GM18867 (cell line): ENCODE measurements around the gene ZNF185.
A peak's percentile ranks its signal among the peaks of the same experiment; 100 is the strongest.

Experiments
- ATAC-seq: cut with Tn5 transposase; IDR thresholded peaks from one replicate; pipeline ENCODE4 v1.9.1; 2021; ENCODE audit warnings: mild to moderate bottlenecking, moderate library complexity; ENCODE audit not compliant: unreplicated experiment

ZNF185 gene

GRCh38 chrX:152895121-152895520 lies 2.7 kb upstream of the ZNF185 start:
- no peak for ATAC-seq

GRCh38 chrX:152895724-152896420 lies 2.0 kb upstream of the ZNF185 start:
- ATAC-seq, result no peak

- no peak for ATAC-seq
Measured at GRCh38 chrX:152896450-152896849, 1.4 kb upstream of the ZNF185 start.

- ATAC-seq, result no peak
Measured at GRCh38 chrX:152898442-152898841, 575 bp downstream of the ZNF185 start.

GRCh38 chrX:152899111-152899873 lies 1.4 kb downstream of the ZNF185 start:
- ATAC-seq, result no peak

GRCh38 chrX:152899874-152900719 lies 2.2 kb downstream of the ZNF185 start:
- no peak for ATAC-seq

GRCh38 chrX:152900937-152901445 lies 3.1 kb downstream of the ZNF185 start:
- ATAC-seq, result no peak

- no peak for ATAC-seq
Measured at GRCh38 chrX:152901816-152902501, 4.1 kb downstream of the ZNF185 start.

- ATAC-seq, result no peak
Measured at GRCh38 chrX:152902502-152902820, 4.6 kb downstream of the ZNF185 start.

- ATAC-seq, result no peak
Measured at GRCh38 chrX:152903589-152903988, 5.7 kb downstream of the ZNF185 start.

- peak; percentile 52 for ATAC-seq
Measured at GRCh38 chrX:152904151-152905080, 6.5 kb downstream of the ZNF185 start.

- ATAC-seq, result no peak
Measured at GRCh38 chrX:152905081-152905420, 7.2 kb downstream of the ZNF185 start.

GRCh38 chrX:152907084-152907651 lies 9.3 kb downstream of the ZNF185 start:
- ATAC-seq, result no peak

- ATAC-seq, result no peak
Measured at GRCh38 chrX:152908486-152908885, 10.6 kb downstream of the ZNF185 start.

GRCh38 chrX:152910018-152910417 lies 12.2 kb downstream of the ZNF185 start:
- ATAC-seq, result peak; percentile 63

- peak; percentile 42 for ATAC-seq
Measured at GRCh38 chrX:152912106-152912505, 14.2 kb downstream of the ZNF185 start.

- no peak for ATAC-seq
Measured at GRCh38 chrX:152912641-152913040, 14.8 kb downstream of the ZNF185 start.

- no peak for ATAC-seq
Measured at GRCh38 chrX:152913346-152913745, 15.5 kb downstream of the ZNF185 start.

GRCh38 chrX:152913910-152914309 lies 16.0 kb downstream of the ZNF185 start:
- no peak for ATAC-seq
